HG02981 (cell line): ENCODE results near the gene COA8.

Experiments used
- ATAC-seq: cut with Tn5 transposase; IDR thresholded peaks from one replicate; pipeline ENCODE4 v1.9.1; 2021; ENCODE audit warnings: mild to moderate bottlenecking, moderate library complexity; ENCODE audit not compliant: unreplicated experiment

The COA8 gene, protein sequence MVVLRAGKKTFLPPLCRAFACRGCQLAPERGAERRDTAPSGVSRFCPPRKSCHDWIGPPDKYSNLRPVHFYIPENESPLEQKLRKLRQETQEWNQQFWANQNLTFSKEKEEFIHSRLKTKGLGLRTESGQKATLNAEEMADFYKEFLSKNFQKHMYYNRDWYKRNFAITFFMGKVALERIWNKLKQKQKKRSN

DNA sequence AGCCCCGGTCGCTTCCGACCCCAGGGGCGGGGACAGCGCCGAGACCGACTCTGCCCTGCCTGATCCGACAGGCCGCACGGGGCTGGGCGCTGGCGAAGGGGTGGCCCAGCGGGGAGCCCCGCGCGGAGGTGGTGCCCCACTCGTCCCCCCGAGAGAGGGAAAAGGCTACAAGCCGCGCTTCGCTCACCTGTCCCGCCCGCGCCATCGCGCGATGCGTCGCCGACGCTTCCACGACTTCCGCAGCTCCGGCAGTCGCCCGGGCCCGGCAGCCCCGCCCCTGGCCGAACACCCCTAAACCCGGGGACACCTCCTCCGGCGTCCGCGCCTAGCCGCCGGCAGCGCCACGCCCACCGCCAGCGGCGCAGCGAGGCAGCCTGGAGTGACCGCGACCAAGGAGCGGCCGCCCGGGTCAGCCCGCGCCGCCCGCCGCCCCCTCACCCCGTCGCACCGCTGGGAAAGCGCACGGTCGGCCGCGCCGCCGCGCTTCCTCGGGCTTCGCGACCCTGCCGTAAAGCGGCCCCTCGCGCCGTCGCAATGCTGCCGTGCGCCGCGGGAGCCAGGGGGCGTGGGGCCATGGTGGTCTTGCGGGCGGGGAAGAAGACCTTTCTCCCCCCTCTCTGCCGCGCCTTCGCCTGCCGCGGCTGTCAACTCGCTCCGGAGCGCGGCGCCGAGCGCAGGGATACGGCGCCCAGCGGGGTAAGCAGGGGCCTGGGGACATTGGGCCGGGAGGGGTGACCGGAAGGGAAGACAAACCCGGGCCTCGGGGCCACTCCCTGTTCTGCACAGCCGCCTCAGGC is at the start of gene COA8, which contains the start of gene BAG5:
Gene COA8, plus strand, starts transcription at position 532 of the 797 bp plus-strand sequence. Its CDS starts 42 bp downstream, at position 574.
Gene BAG5, minus strand, starts transcription at position 229 of the 797 bp plus-strand sequence. CDS start 1,493 bp downstream, outside the sequence.
- peak; percentile 68 for ATAC-seq

DNA sequence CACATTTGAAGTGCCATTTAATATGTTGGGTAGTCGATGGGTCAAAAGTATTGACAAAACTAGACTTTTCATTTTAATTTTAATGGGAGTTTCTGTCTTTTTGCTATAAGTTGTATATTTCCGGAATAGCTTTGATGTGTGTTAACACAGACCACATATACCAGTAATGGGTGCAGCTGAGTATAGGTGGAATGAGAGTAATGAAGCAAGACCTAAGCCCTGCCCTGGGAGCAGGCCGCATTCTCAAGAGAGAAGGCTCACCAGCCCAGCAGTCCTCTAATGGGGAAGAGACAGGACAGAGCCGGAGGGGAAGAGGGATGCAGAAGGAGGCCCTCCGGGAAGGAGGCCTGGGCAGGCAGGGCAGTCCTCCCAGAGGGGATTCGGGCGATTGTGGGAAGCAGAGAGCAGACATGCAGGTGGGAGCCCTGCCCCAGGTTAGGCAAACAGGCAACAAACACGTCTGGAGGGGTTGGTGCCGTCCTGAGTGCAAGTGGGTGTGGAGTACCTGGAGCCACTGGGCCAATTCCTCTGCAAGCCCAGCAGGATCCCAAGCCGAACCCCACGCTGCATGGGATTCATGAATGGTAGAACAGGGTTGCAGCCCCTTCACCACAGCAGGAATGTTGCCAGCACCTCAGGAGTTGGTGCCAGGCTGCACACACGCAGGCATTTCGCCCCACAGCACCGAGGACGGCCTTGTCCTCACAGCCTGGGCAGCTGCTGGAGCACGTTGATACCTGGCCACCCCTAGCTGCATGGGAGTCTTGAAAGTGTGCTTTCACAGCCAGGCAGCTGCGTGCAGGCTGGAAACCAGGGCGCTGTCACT is 48.0 kb upstream of the COA8 start:
- ATAC-seq = no peak

GRCh38 chr14:103516426-103517173 is 46.2 kb upstream of the COA8 start:
- ATAC-seq = no peak

GRCh38 chr14:103517174-103517566 is 45.6 kb upstream of the COA8 start:
- ATAC-seq = no peak

- ATAC-seq = no peak
Measured at GRCh38 chr14:103517721-103518421, 44.9 kb upstream of the COA8 start.

GRCh38 chr14:103518422-103519042 is 44.2 kb upstream of the COA8 start:
- ATAC-seq = no peak

DNA sequence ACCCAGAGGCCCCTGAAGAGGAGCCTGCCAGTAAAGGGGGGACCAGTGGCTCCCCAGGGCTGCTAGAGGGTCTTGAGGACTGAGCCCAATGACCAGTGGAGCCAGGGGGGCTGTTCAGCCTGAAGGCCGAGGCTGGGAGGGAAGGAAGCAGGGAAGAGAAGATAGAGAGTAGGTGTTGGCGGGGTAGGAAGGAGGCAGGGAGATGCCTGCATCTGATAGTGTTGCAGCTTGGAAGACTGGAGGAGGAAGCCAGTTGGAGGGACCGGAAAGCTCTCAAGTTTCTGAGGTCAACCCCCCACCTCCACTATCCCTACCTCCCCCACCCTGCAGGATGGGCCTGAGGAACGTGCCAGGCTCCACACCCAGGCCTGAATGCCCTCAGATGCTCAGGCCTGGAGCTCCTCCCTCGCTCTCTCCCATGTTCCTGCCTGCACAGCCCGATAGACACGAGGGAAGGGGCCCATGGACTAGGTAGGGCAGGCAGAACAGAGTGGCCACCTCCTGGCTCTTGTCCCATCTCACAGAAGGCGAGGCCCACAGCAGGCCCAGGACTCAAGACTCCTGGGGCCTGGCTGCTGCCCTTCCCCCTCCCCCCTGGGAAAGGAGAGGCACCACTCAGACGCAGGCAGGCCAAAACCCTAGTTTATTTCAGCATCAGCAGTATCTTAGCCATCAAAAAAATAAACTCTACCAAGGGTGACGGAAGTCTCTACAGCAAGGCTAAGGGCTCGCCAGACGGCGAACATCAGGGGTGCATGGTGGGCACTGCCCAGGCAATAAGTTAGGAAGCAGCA is 43.5 kb upstream of the COA8 start:
- no peak for ATAC-seq

DNA sequence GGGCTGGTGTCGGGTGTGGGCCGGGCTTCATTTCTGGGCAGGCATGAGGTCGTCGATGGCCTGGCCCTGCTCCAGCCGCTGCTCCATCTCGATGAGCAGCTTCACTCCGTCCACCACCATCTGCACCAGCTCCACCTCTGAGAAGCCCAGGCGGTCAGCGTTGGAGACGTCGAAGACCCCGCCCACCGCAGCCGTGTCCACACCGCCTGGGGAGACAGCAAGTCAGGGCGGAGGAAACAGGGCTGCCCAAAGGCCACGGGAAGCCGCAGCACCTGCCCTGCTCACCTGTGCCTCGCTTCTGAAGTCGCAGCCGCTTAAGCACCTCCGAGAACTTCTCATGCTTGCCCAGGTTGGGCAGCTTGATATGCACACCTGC is 42.9 kb upstream of the COA8 start:
- no peak for ATAC-seq

DNA sequence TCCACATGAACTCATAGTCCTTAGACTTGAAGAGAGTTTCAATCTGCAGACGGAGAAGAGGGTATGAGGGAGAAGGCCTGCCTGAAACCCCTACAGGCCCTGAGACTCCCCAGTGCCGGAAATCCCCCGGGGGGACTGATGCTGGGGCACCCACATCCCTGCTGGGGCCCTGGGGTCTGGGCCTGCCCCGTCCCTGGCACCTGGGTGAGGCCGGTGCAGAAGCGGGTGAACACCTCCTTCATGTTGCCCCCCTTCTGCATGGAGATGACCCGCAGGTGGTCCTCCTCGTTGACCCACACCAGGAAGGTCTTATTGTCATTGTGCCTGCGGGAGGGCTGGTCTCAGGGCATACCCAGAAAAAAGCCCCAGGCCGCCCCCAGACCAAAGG is 42.5 kb upstream of the COA8 start:
- ATAC-seq = no peak

- ATAC-seq = no peak
Measured at GRCh38 chr14:103520657-103521437, 41.9 kb upstream of the COA8 start.

GRCh38 chr14:103521438-103521950 is 41.3 kb upstream of the COA8 start:
- no peak for ATAC-seq

- no peak for ATAC-seq
Measured at GRCh38 chr14:103521951-103522563, 40.7 kb upstream of the COA8 start.

DNA sequence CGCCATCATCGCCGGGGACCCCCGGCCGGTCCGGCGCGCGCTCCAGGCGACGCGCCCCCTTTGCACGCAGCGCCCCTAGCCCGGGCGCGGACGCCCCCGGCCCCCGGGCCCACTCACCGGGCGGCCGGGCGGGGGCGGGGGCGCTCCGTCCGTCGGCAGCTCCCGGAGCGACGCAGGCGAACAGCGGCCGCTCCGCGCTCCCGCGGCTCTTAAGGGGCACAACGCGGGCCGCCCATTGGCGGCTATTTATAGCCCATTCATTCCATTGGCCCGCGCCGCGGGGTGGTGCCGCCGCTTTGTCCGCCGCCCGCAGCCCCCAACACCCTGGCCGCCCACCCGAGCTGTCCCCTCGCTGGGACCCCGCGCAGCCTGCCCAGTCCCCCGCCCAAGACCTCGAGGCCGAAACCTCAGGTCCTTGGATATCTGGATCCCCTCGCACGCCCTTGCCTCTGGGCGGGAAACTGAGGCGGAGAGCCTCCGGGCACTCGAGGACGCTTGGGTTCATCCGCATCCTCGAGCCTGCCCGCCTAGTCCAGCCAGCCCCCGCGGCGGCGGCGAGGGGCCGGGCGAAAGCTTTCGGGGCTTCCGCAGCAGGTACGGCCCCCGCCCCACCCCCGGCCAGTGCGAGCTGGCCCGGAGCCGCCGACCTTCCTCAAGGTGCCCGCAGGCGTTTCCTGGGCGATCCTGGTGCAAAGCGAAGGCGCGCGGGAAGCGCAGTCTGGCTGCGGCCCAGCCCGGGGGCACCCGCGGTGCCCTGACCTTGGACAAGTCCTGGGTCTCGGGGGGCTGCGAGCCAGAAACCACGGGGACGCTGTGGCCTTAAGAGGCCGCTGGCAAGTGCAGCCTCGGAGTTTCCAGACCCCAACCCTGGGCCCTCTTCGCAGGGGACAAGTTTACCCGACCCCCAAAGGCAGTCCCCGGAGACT is 39.8 kb upstream of the COA8 start, which contains the start of gene CKB:
Gene CKB, minus strand, starts transcription at position 182 of the 926 bp plus-strand sequence. CDS start 337 bp downstream, outside the sequence.
- ATAC-seq = no peak

DNA sequence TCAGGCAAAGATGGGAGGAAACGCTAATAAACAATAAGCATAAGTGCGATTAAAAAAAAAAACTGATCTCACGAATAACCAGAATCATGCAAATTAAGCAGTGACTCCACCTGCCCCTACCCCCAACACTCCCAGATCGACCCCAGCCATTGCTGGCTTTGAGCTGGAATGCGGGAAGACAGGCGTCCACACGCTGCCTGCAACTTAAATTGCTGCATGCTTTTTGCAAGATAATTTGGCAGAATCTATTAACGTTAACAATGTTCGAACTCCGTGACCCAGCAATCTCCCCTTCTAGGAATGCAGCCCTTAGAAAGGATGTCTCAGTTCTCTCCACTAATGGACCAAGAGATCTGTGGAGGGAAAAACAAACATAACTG is 39.2 kb upstream of the COA8 start:
- ATAC-seq = no peak

DNA sequence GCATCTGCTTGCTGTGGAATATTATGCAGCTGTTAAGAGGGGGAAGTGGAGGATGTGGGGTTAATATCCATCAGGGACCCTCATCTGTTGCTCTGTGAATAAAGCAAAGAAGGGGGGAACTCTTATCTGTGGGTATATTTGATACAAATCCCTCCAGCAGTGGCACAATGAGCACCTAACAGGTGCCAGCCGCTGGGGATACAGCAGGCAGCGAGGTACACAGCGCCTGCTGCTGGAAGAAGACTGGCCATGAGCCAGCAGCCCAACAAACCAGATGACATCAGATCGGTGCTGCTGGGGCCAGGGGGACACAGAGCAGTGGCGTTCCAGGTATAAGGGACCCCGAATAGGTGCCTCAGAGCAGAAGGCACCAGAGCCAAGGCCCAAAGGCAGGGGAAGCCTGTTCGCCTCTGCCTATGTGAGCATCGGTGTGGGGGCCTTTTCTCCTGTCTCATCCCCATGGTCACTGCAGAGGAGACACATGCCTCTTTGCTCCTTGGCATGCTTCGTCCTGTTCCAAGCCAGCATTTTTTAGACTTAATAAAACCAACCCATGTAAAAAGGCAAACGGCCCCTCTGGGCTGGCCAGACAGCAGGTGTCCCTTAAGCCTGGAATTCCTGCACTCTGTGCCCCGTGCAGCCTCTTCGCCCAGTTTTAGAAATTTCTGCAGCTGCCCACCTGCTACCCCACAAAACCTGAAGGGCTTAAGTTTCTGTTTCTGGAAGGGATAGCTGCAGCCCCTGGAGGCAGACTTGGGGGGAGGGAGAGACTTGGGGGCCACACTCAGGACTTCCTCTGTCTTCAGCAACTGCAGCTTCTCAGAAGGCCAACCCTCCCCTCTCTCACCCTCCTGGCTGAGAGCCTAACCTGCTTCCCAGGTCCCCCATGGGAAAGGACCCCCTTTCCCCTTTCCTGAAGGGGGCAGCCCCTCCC is 38.5 kb upstream of the COA8 start:
- ATAC-seq = no peak
